Heart right ventricle (tissue), 16 donors: ENCODE measurements around the gene ANKS1B. TPM values are rescaled to one million over a fixed set of nuclear protein-coding genes. Genes with fewer than 3 reads are reported as not detected.

Experiments used
- ATAC-seq, 8 donors: fragments of 200-7000 bp; cut with Tn5 transposase; one replicate each; pipeline ENCODE4 v1.9.1; 2020; ENCODE audit warnings: mild to moderate bottlenecking in 8 of 8, moderate library complexity in 8 of 8, moderate number of reproducible peaks in 1 of 8
- DNase-seq, 2 donors: peaks; one replicate each; pipeline ENCODE4 v3.0.0-alpha.2; 2020
- H3K27ac ChIP-seq, 10 donors: fragments of 200-600 bp; sonication (generic) in 2 of 10; one replicate each; pipeline versions ENCODE4 v1.5.0 to v1.8.0; 2020 to 2022; ENCODE audit warnings: mild to moderate bottlenecking in 3 of 10
- H3K27me3 ChIP-seq, 7 donors: fragments of 200-600 bp; one replicate each; pipeline ENCODE4 v1.8.0; 2021 to 2022; ENCODE audit warnings: mild to moderate bottlenecking in 2 of 7
- H3K36me3 ChIP-seq, 9 donors: fragments of 200-600 bp; sonication (generic) in 1 of 9; one replicate each; pipeline versions ENCODE4 v1.5.0 to v1.8.0; 2020 to 2022; ENCODE audit warnings: mild to moderate bottlenecking in 2 of 9
- H3K4me1 ChIP-seq, 9 donors: fragments of 200-600 bp; sonication (generic) in 1 of 9; one replicate each; pipeline versions ENCODE4 v1.5.0 to v1.8.0; 2020 to 2022; ENCODE audit warnings: mild to moderate bottlenecking in 4 of 9
- H3K4me3 ChIP-seq, 10 donors: fragments of 200-600 bp; sonication (generic) in 2 of 10; one replicate each; pipeline versions ENCODE4 v1.5.0 to v1.8.0; 2020 to 2022; ENCODE audit warnings: mild to moderate bottlenecking in 7 of 10, moderate library complexity in 2 of 10
- H3K9me3 ChIP-seq, 11 donors: fragments of 200-600 bp in 10 of 11; sonication (generic) in 2 of 11; one replicate each; pipeline versions ENCODE4 v1.5.0 to v1.8.0; 2013 to 2022; ENCODE audit warnings: mild to moderate bottlenecking in 2 of 11, control low read depth in 1 of 11, moderate library complexity in 1 of 11
- WGBS, 2 donors: extraction: QIAGEN DNeasy Blood & Tissue Kit; methylation state at CpG; one replicate each; pipeline ENCODE4 v1.1.7; 2013; ENCODE audit warnings: inconsistent platforms in 1 of 2; 5-methylcytosine and 5-hydroxymethylcytosine counted together
- intact Hi-C, 10 donors: fragments of 100-400 bp; cut with DNase I; formaldehyde crosslinking; loops; one replicate each; pipeline versions ENCODE4 v1.11.1 to v1.14.2; 2022
- polyA plus RNA-seq, 2 donors: library from polyadenylated mRNA; stranded (reverse); fragments of 200-250 nt; gene quantifications; one replicate each; pipeline ENCODE4 v1.2.3, GENCODE V29; 2013
- total RNA-seq, 10 donors: library from RNA; stranded (reverse); fragmentation: NEBNext Ultra II Directional in 3 of 10; extraction: Animal tissue kit (Norgen Biotek cat#: 25700) in 3 of 10; gene quantifications; one replicate each; pipeline versions ENCODE4 v1.2.1 to v1.2.4, GENCODE V29; 2021 to 2023
- TF ChIP-seq, protein P1 (sequence below), 9 donors: fragments of 200-600 bp; sonication (generic) in 2 of 9; IDR thresholded peaks; one replicate each; pipeline versions ENCODE4 v1.5.0 to v1.8.0; 2021 to 2022; ENCODE audit warnings: antibody characterized with exemption in 9 of 9, mild to moderate bottlenecking in 5 of 9, moderate library complexity in 1 of 9
- donor health status: Arrhythmogenic right ventricular cardiomyopathy.
- donor health status: ischemic (EF 13 %, LVEDD 7.1; RV severe dilation, severe dysfunction).
- donor health status: healthy with polysubstance abuse.
- donor health status: DM: no; HTN: yes; CAD: no.
- donor health status: DM: no; HTN: no; CAD: no.
- donor health status: ischemic (EF 25% LVEDD 6.9; RV normal size, moderate dysfunction).
- donor health status: ischemic (EF 25% LVEDD 5.7; RV mildly dilated, moderate dysfunction).
- donor health status: healthy.
- donor health status: DM: yes; HTN: yes; CAD: no.
- donor health status: Ischemic cardiomyopathy.
- donor health status: ischemic (EF 35%, LVEDD 5.7; RV mildly dilated, moderate dysfunction).
- donor health status: nonischemic (EF 11% LVEDD 7.7; RV severe dilation, severe dysfunction).
- donor health status: DM: yes; HTN: yes; CAD: no.
- donor health status: PGD.
- donor health status: ischemic (EF 29% LVEDD 5.4; RV normal size, mild dysfunction).
- donor health status: nonischemic (EF 23%, LVEDD 6.1; RV moderate dilation, normal function).

Gene ANKS1B
- total and polyA plus RNA-seq, 12 donors = 0.58 to 4.8 (median 1.8) TPM

DNA sequence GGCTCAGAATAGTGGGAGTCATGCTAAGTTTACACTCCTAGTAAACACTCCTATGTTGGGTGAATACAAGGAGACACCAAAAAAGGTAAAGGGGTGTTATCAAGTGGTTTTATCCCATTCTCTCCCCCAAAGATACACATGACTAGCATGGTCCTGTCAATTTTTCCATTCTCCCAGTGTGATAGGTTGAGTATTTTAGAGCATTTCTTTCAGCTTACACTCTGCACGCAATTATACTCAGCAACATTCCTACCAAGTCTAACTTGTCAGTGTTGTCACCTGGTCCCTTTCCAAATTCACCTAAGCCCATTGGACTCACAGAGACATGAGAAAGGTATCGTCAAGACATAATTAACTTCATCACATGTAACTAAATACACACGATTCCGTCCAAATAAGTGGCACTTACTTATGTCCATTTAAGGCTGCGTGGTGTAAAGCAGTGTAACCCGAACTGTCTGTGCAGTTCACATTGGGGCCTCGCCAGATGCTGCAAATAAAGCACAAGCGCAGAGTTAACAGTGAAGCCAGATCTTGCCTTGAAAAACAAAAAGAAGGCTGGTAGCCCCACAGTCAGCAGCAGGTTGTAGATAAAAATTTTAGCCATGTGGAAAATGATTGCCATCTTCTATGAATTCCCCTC, 159.7 kb downstream of the ANKS1B start:
- Histone ChIP-seq H3K9me3 (peaks cover 0 to 3% (median 0%) of the 10 kb centered on the region in 11 donors), H3K4me3 (no peak overlapping the region), H3K4me1 (no peaks in the 10 kb centered on the region), H3K27ac (no peak overlapping the region), H3K27me3 (no peaks in the 10 kb centered on the region), H3K36me3 (no peaks in the 10 kb centered on the region)
- ATAC-seq (no peak), DNase-seq (no peak)
- intact Hi-C loops = no loop called here
- TF ChIP-seq, protein P1, sequence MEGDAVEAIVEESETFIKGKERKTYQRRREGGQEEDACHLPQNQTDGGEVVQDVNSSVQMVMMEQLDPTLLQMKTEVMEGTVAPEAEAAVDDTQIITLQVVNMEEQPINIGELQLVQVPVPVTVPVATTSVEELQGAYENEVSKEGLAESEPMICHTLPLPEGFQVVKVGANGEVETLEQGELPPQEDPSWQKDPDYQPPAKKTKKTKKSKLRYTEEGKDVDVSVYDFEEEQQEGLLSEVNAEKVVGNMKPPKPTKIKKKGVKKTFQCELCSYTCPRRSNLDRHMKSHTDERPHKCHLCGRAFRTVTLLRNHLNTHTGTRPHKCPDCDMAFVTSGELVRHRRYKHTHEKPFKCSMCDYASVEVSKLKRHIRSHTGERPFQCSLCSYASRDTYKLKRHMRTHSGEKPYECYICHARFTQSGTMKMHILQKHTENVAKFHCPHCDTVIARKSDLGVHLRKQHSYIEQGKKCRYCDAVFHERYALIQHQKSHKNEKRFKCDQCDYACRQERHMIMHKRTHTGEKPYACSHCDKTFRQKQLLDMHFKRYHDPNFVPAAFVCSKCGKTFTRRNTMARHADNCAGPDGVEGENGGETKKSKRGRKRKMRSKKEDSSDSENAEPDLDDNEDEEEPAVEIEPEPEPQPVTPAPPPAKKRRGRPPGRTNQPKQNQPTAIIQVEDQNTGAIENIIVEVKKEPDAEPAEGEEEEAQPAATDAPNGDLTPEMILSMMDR (IDR thresholded peaks at IDR 0.05) = no peak
- whole genome bisulfite sequencing, 2 donors = 78 to 80% methylated on average over 8 of the region's 8 CpGs

DNA sequence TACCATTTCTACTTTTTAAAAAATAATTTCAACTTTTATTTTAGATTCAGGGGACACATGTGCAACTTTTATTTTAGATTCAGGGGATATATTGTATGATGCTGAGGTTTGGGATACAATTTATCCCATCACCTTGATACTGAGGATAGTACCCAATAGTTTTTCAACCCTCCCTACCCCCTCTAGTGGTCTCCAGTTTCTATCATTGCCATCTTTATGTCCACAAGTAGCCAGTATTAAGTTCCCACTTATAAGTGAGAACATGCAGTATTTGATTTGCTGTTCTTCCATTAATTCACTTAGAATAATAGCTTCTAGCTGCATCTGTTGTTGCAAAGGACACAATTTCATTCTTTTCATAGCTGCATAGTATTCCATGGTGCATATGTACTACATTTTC, 162.5 kb downstream of the ANKS1B start:
- H3K4me1 ChIP-seq = no peaks in the 10 kb centered on the region
- no peaks in the 10 kb centered on the region for H3K27me3 ChIP-seq
- intact Hi-C loops = no loop called here
- TF ChIP-seq, protein P1 (IDR thresholded peaks at IDR 0.05) = no peak
- H3K9me3 ChIP-seq = peaks cover 0 to 3% (median 0%) of the 10 kb centered on the region in 11 donors
- H3K36me3 ChIP-seq = no peaks in the 10 kb centered on the region
- DNase-seq = no peak
- H3K27ac ChIP-seq = no peak overlapping the region
- no peak overlapping the region for H3K4me3 ChIP-seq
- no peak for ATAC-seq

DNA sequence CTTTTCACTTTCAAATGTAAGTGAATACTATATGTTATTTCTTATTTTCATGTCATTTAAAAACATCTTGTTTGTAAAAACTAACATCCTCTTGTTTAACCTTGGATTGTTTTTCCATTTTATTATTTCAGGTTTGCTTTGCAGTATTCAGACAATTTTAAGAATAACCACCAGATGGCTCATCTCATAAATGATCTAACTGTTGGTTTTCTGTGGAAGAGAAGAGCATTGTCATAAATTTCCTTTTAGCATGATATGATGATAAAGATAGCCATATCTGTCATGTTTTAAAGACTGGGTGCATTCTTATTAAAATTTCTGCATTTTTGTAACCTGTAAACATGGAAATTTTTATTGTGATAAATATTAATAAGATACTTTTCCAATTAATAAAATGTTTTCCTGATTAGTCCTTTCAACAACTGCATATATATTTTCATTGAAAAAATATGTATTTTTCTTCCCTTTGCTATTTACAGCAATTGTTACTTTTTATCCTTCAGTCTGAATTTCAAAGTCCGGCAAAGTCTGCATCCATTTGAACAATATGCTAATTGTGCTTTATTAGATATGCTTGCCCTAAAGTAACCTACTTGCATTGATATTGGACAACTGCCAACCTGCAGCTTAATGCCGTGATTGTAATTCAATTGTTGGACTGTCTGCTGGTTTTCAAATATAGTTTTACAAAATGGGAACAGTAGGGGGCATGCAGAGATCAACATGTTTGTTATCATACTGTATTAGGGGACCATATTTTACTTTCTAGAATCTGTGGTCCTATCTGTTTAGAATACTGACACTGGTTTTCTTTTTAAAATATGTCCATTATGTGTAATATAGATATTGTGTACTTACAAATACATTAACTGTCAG, 173.8 kb downstream of the ANKS1B start:
- Histone ChIP-seq H3K27me3 (no peaks in the 10 kb centered on the region), H3K9me3 (no peaks in the 10 kb centered on the region), H3K4me1 (peaks cover 0 to 5% (median 0%) of the 10 kb centered on the region in 9 donors), H3K4me3 (no peak overlapping the region), H3K36me3 (no peaks in the 10 kb centered on the region), H3K27ac (no peak overlapping the region)
- intact Hi-C loops = no loop called here
- no peak for ATAC-seq
- 14 to 22% methylated on average over 2 of the region's 2 CpGs for WGBS, 2 donors
- no peak for DNase-seq
- TF ChIP-seq, protein P1 (IDR thresholded peaks at IDR 0.05) = peak in 7 of 9 donors; percentile 9 to 44 (median 22)

DNA sequence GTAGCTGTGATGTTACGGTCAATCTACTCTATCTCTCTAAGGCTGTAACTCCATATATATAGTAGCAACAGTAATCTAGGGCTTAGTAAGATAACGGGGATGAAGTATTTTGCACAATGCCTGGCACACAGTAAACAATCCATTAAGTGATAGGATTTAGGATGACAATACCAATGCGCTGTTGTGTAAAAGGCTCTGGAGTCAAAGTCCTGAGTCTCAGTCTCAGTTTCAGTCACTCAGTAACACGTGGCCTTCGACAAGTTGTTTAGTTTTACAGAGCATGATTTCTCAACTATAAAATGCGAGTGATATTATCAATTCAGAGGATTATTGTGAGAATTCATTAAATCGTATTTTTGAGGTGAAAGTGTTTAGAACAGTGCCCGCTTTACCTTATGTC, 174.8 kb downstream of the ANKS1B start:
- no peak overlapping the region for H3K4me3 ChIP-seq
- H3K4me1 ChIP-seq = peaks cover 0 to 5% (median 0%) of the 10 kb centered on the region in 9 donors
- intact Hi-C loops = no loop called here
- H3K9me3 ChIP-seq = no peaks in the 10 kb centered on the region
- no peak overlapping the region for H3K27ac ChIP-seq
- H3K27me3 ChIP-seq = no peaks in the 10 kb centered on the region
- TF ChIP-seq, protein P1 (IDR thresholded peaks at IDR 0.05) = no peak
- no peaks in the 10 kb centered on the region for H3K36me3 ChIP-seq
- 77 to 79% methylated on average over 8 of the region's 8 CpGs for WGBS, 2 donors
- ATAC-seq = no peak
- DNase-seq = no peak
